Measurements from ENCODE around the gene CCND2. TPM values are rescaled to one million over a fixed set of nuclear protein-coding genes. Genes with fewer than 3 reads are reported as not detected.

The CCND2 gene
- total RNA-seq, 1 experiment from 2014 or later = 133 TPM

- no peak for DNase-seq (ENCODE audit: low read depth)
Measured at GRCh38 chr12:4256043-4256826, 17.3 kb upstream of the CCND2 start.

- no peak for DNase-seq (ENCODE audit: low read depth)
Measured at GRCh38 chr12:4257442-4257841, 16.1 kb upstream of the CCND2 start.

- no peak for DNase-seq (ENCODE audit: low read depth)
Measured at GRCh38 chr12:4259099-4259498, 14.5 kb upstream of the CCND2 start.

- no peak for DNase-seq (ENCODE audit: low read depth)
Measured at GRCh38 chr12:4261655-4262054, 11.9 kb upstream of the CCND2 start.

GRCh38 chr12:4265280-4265679, 8.3 kb upstream of the CCND2 start:
- DNase-seq (ENCODE audit: low read depth) = no peak

GRCh38 chr12:4266990-4267389, 6.6 kb upstream of the CCND2 start:
- no peak for DNase-seq (ENCODE audit: low read depth)

- no peak for DNase-seq (ENCODE audit: low read depth)
Measured at GRCh38 chr12:4267704-4268328, 5.7 kb upstream of the CCND2 start.

GRCh38 chr12:4268329-4269181, 5.0 kb upstream of the CCND2 start:
- no peak for DNase-seq (ENCODE audit: low read depth)

GRCh38 chr12:4269279-4269991, 4.1 kb upstream of the CCND2 start:
- DNase-seq (ENCODE audit: low read depth) = peak; percentile 61

GRCh38 chr12:4270016-4270830, 3.3 kb upstream of the CCND2 start:
- DNase-seq (ENCODE audit: low read depth) = no peak

- peak; percentile 29 for DNase-seq (ENCODE audit: low read depth)
Measured at GRCh38 chr12:4270831-4271716, 2.5 kb upstream of the CCND2 start.

- DNase-seq (ENCODE audit: low read depth) = peak; percentile 84
Measured at GRCh38 chr12:4271717-4272423, 1.7 kb upstream of the CCND2 start.

- no peak for DNase-seq (ENCODE audit: low read depth)
Measured at GRCh38 chr12:4272424-4273272, 914 bp upstream of the CCND2 start.

- DNase-seq (ENCODE audit: low read depth) = no peak
Measured at GRCh38 chr12:4273273-4273651, 300 bp upstream of the CCND2 start.

GRCh38 chr12:4274396-4275015, 944 bp downstream of the CCND2 start:
- no peak for DNase-seq (ENCODE audit: low read depth)

GRCh38 chr12:4275016-4275869, 1.7 kb downstream of the CCND2 start:
- peak; percentile 46 for DNase-seq (ENCODE audit: low read depth)

GRCh38 chr12:4275870-4276301, 2.3 kb downstream of the CCND2 start:
- DNase-seq (ENCODE audit: low read depth) = no peak

Data from LHCN-M2 (cell line).